H1 (cell line): ENCODE measurements around the gene NTRK2. TPM values are rescaled to one million over a fixed set of nuclear protein-coding genes. Genes with fewer than 3 reads are reported as not detected.

Source experiments
- CTCF ChIA-PET: fragments of 300-600 bp; sonication (Branson Sonifier 250); formaldehyde crosslinking; loops from one replicate; lab custom pipeline; 2021; ENCODE audit not compliant: partially characterized antibody; lab: Charles Lee
- POLR2A ChIA-PET: fragments of 300-600 bp; sonication (Branson Sonifier 250); formaldehyde crosslinking; loops from one replicate; lab custom pipeline; 2021; ENCODE audit warnings: inconsistent platforms; ENCODE audit not compliant: partially characterized antibody; lab: Charles Lee
- DNase-seq, 2 experiments: peaks; one replicate each; pipeline versions ENCODE4 v3.0.0 to v3.0.0-alpha.2; 2010 to 2022; ENCODE audit warnings: low spot score in 2 of 2, low read depth in 1 of 2, mixed read lengths in 1 of 2
- FAIRE-seq: peaks from 2 replicates; lab custom pipeline; 2011; peaks lifted over from hg19 to GRCh38; lab: Jason Lieb, UNC
- H2AFZ ChIP-seq: 2 replicates; pipeline ENCODE4 v1.8.1; 2012; ENCODE audit warnings: low read length, inconsistent platforms
- H2AK5ac ChIP-seq: 2 replicates; pipeline ENCODE4 v1.6.1; 2013; ENCODE audit warnings: low read depth, low read length
- H2BK120ac ChIP-seq: replicated peaks from 2 replicates; pipeline ENCODE3; 2013; ENCODE audit warnings: low read depth, low read length, inconsistent platforms
- H2BK12ac ChIP-seq: 2 replicates; pipeline ENCODE4 v1.6.1; 2013; ENCODE audit warnings: low read depth, low read length
- H2BK15ac ChIP-seq: 2 replicates; pipeline ENCODE4 v1.6.1; 2013; ENCODE audit warnings: low read length
- H2BK20ac ChIP-seq: 2 replicates; pipeline ENCODE4 v1.6.1; 2013; ENCODE audit warnings: low read length
- H2BK5ac ChIP-seq: 2 replicates; pipeline ENCODE4 v1.6.1; 2013; ENCODE audit warnings: low read depth, low read length
- H3K14ac ChIP-seq: 2 replicates; pipeline ENCODE4 v1.6.1; 2013; ENCODE audit warnings: inconsistent platforms; ENCODE audit not compliant: insufficient read length
- H3K18ac ChIP-seq: 2 replicates; pipeline ENCODE4 v1.6.1; 2013; ENCODE audit warnings: low read length; ENCODE audit errors: extremely low read depth
- H3K23ac ChIP-seq: 2 replicates; pipeline ENCODE4 v1.6.1; 2013; ENCODE audit warnings: inconsistent platforms; ENCODE audit not compliant: insufficient read length
- H3K23me2 ChIP-seq: 2 replicates; pipeline ENCODE4 v1.6.1; 2013; ENCODE audit warnings: low read depth, low read length
- H3K27ac ChIP-seq: 2 replicates; pipeline ENCODE4 v1.6.1; 2011; ENCODE audit warnings: low read depth, low read length, inconsistent platforms
- H3K27me3 ChIP-seq, 4 experiments: replicated peaks in 1 of 4; 1 replicate in 1 of 4; 2 replicates in 3 of 4; pipeline versions ENCODE4 v1.6.1 to v1.8.1; 2011 to 2013; ENCODE audit warnings: low read length in 3 of 4, mild to moderate bottlenecking in 3 of 4, inconsistent platforms in 2 of 4, mixed read lengths in 2 of 4, moderate library complexity in 1 of 4; ENCODE audit not compliant: control insufficient read depth in 3 of 4, insufficient read depth in 3 of 4; ENCODE audit errors: extremely low read depth in 1 of 4
- H3K36me3 ChIP-seq, 4 experiments: 2 replicates each; pipeline versions ENCODE4 v1.6.1 to v1.8.1; 2011 to 2013; ENCODE audit warnings: mild to moderate bottlenecking in 4 of 4, low read length in 3 of 4, moderate library complexity in 2 of 4, control low read depth in 1 of 4, inconsistent platforms in 1 of 4; ENCODE audit not compliant: insufficient read depth in 4 of 4, control insufficient read depth in 2 of 4
- H3K4ac ChIP-seq: replicated peaks from 2 replicates; pipeline ENCODE3; 2013; ENCODE audit warnings: low read length, low read depth, mixed read lengths, inconsistent platforms; ENCODE audit not compliant: insufficient read length
- H3K4me1 ChIP-seq, 4 experiments: replicated peaks in 1 of 4; 1 replicate in 1 of 4; 2 replicates in 3 of 4; pipeline versions ENCODE4 v1.6.1 to v1.8.1; 2011 to 2013; ENCODE audit warnings: low read length in 3 of 4, inconsistent platforms in 2 of 4, mixed read lengths in 1 of 4; ENCODE audit not compliant: insufficient read depth in 4 of 4, control insufficient read depth in 3 of 4
- H3K4me2 ChIP-seq, 2 experiments: 2 replicates each; pipeline versions ENCODE4 v1.6.1 to v1.8.1; 2011 to 2013; ENCODE audit warnings: low read depth in 2 of 2, low read length in 2 of 2, control low read depth in 1 of 2, inconsistent platforms in 1 of 2, mild to moderate bottlenecking in 1 of 2; ENCODE audit not compliant: insufficient read depth in 1 of 2
- H3K4me3 ChIP-seq, 4 experiments: fragments of 200-600, 300-600 bp in 1 of 4; sonication (generic), shearing (Covaris generic), sonication (Bioruptor Twin) in 1 of 4; 2 replicates each; pipeline versions ENCODE4 v1.5.1 to v1.8.1; 2011 to 2016; ENCODE audit warnings: low read length in 4 of 4, low read depth in 3 of 4, control low read depth in 2 of 4, inconsistent platforms in 2 of 4, mild to moderate bottlenecking in 2 of 4, mixed read lengths in 1 of 4, moderate library complexity in 1 of 4; ENCODE audit not compliant: insufficient read depth in 2 of 4; ENCODE audit errors: extremely low read depth in 1 of 4
- H3K56ac ChIP-seq: replicated peaks from 2 replicates; pipeline ENCODE3; 2013; ENCODE audit warnings: low read depth, mild to moderate bottlenecking, mixed read lengths, low read length, inconsistent platforms; ENCODE audit not compliant: insufficient read length
- H3K79me1 ChIP-seq: 2 replicates; pipeline ENCODE4 v1.6.1; 2013; ENCODE audit warnings: low read depth, low read length, control low read depth
- H3K79me2 ChIP-seq, 2 experiments: 2 replicates each; pipeline versions ENCODE4 v1.6.1 to v1.8.1; 2012 to 2013; ENCODE audit warnings: low read length in 2 of 2, mild to moderate bottlenecking in 2 of 2, inconsistent platforms in 1 of 2; ENCODE audit not compliant: insufficient read depth in 2 of 2, control insufficient read depth in 1 of 2
- H3K9ac ChIP-seq, 4 experiments: replicated peaks in 1 of 4; 1 replicate in 1 of 4; 2 replicates in 3 of 4; pipeline versions ENCODE4 v1.6.1 to v1.8.1; 2011 to 2013; ENCODE audit warnings: low read depth in 3 of 4, low read length in 3 of 4, control low read depth in 2 of 4, mild to moderate bottlenecking in 2 of 4, moderate library complexity in 2 of 4, inconsistent platforms in 1 of 4; ENCODE audit errors: extremely low read depth in 1 of 4
- H3K9me3 ChIP-seq, 2 experiments: 2 replicates each; pipeline versions ENCODE4 v1.6.1 to v1.8.1; 2012 to 2013; ENCODE audit warnings: mild to moderate bottlenecking in 2 of 2, moderate library complexity in 2 of 2, control low read depth in 1 of 2, inconsistent platforms in 1 of 2, low read depth in 1 of 2, low read length in 1 of 2, mixed read lengths in 1 of 2; ENCODE audit not compliant: insufficient read depth in 2 of 2
- H4K20me1 ChIP-seq, 2 experiments: replicated peaks in 1 of 2; 2 replicates each; pipeline versions ENCODE3 to v1.8.1; 2011 to 2013; ENCODE audit warnings: inconsistent platforms in 2 of 2, low read length in 2 of 2, mild to moderate bottlenecking in 1 of 2; ENCODE audit not compliant: insufficient read depth in 2 of 2, control insufficient read depth in 1 of 2
- H4K5ac ChIP-seq: 2 replicates; pipeline ENCODE4 v1.6.1; 2013; ENCODE audit warnings: low read length, low read depth, mixed read lengths, inconsistent platforms; ENCODE audit not compliant: insufficient read length
- H4K8ac ChIP-seq: 2 replicates; pipeline ENCODE4 v1.8.0; 2013; ENCODE audit warnings: mild to moderate bottlenecking, moderate library complexity, low read length, inconsistent platforms; ENCODE audit not compliant: insufficient read depth; ENCODE audit errors: extremely low read depth
- H4K91ac ChIP-seq: replicated peaks from 2 replicates; pipeline ENCODE3; 2013; ENCODE audit warnings: low read length, mixed read lengths, inconsistent platforms; ENCODE audit not compliant: insufficient read length
- CEBPB ChIP-seq: IDR thresholded peaks from 2 replicates; pipeline ENCODE4 v1.6.1; 2012; ENCODE audit warnings: low read depth, low read length
- CREB1 ChIP-seq: IDR thresholded peaks from 2 replicates; pipeline ENCODE4 v1.6.1; 2012; ENCODE audit warnings: inconsistent platforms
- NRF1 ChIP-seq: IDR thresholded peaks from 2 replicates; pipeline ENCODE4 v1.6.1; 2011; ENCODE audit warnings: mild to moderate bottlenecking, low read depth, low read length, improper control_type of control experiment
- POLR2A ChIP-seq, 2 experiments: IDR thresholded peaks; 1 replicate in 1 of 2; 2 replicates in 1 of 2; pipeline ENCODE4 v1.6.1; 2011; ENCODE audit warnings: low read depth in 2 of 2, low read length in 2 of 2, mild to moderate bottlenecking in 2 of 2; ENCODE audit errors: control extremely low read depth in 1 of 2
- SUZ12 ChIP-seq: fragments of 200-600 bp; sonication (generic); IDR thresholded peaks from 2 replicates; pipeline ENCODE4 v1.6.1; 2012; ENCODE audit warnings: mild to moderate bottlenecking, inconsistent platforms, low read length, moderate library complexity, mixed read lengths
- TAF1 ChIP-seq: IDR thresholded peaks from 2 replicates; pipeline ENCODE4 v1.6.1; 2011; ENCODE audit warnings: mild to moderate bottlenecking, low read depth, low read length
- TEAD4 ChIP-seq: IDR thresholded peaks from 2 replicates; pipeline ENCODE4 v1.6.1; 2012; ENCODE audit warnings: low read depth, low read length, inconsistent platforms, mixed read lengths
- WGBS, 2 experiments: shearing (Covaris generic) in 1 of 2; methylation state at CpG; one replicate each; pipeline versions ENCODE4 v1.1.6 to v1.1.7; 2013 to 2015; ENCODE audit warnings: low lambda C conversion rate in 2 of 2, mixed read lengths in 2 of 2, inconsistent platforms in 1 of 2, low coverage in 1 of 2, missing lambda C conversion rate in 1 of 2; ENCODE audit not compliant: insufficient replicate concordance in 2 of 2, insufficient coverage in 1 of 2, insufficient read length in 1 of 2; ENCODE audit errors: extremely low coverage in 1 of 2, missing lambda C conversion rate in 1 of 2; 5-methylcytosine and 5-hydroxymethylcytosine counted together
- polyA plus RNA-seq, 7 experiments: library from polyadenylated mRNA; depleted of rRNA in 3 of 7; stranded (reverse) in 5 of 7; unstranded in 2 of 7; fragments of >200 nt in 5 of 7; fragments of 200-250 nt in 2 of 7; gene quantifications; 1 replicate in 5 of 7; 2 replicates in 1 of 7; 4 replicates in 1 of 7; pipeline versions ENCODE4 v1.2.1 to v1.2.3, GENCODE V29; 2011 to 2013; ENCODE audit warnings: missing spikeins in 2 of 7, mixed read lengths in 2 of 7
- total RNA-seq: library from RNA; stranded (reverse); fragmentation: NEBNext Ultra II Directional; extraction: Animal tissue kit (Norgen Biotek cat#: 25700); gene quantifications from 2 replicates; pipeline ENCODE4 v1.2.1, GENCODE V29; 2021

Gene NTRK2
- total and polyA plus RNA-seq, 2 of the 8 experiments (the other 6 are each of a cell fraction or from before 2014, with no cell fraction given) = 0.03 to 0.04 TPM

- Histone ChIP-seq H2AFZ (no peak overlapping the region), H3K4me2 (no peak overlapping the region), H2BK120ac (no peak overlapping the region), H3K4ac (no peak overlapping the region), H3K56ac (no peak overlapping the region), H3K23me2 (no peaks in the 10 kb centered on the region), H3K18ac (no peak overlapping the region), H2BK15ac (no peak overlapping the region), H3K79me2 (no peaks in the 10 kb centered on the region), H4K5ac (no peak overlapping the region), H2AK5ac (no peak overlapping the region), H3K23ac (no peak overlapping the region), H4K91ac (no peak overlapping the region), H3K36me3 (no peaks in the 10 kb centered on the region), H3K14ac (no peak overlapping the region), H2BK12ac (no peak overlapping the region), H2BK5ac (no peak overlapping the region), H2BK20ac (no peak overlapping the region), H3K27me3 (no peaks in the 10 kb centered on the region), H4K8ac (no peak overlapping the region), H3K4me1 (peaks cover 0 to 5% (median 3%) of the 10 kb centered on the region in 4 experiments; a peak in 3 of 7 replicates), H3K27ac (0 out of 2 replicates have a peak overlapping the region, but pooled peaks have one; percentile 12), H3K79me1 (no peaks in the 10 kb centered on the region), H3K9me3 (no peaks in the 10 kb centered on the region), H4K20me1 (no peaks in the 10 kb centered on the region), H3K9ac (no peak overlapping the region), H3K4me3 (no peak overlapping the region)
- no peak for DNase-seq
- FAIRE-seq = no peak
- ChIA-PET CTCF (interaction anchor here (0.9 to 2.1 kb wide), 6 partner anchors 10 to 240 kb away, joined by 3 to 9 read pairs (median 6); no protein-coding TSS in a partner anchor), POLR2A (interaction anchor here (1.0 kb wide), 1 partner anchor 12 kb away, joined by 3 read pairs; no protein-coding TSS in a partner anchor)
- WGBS, 2 experiments = 88% methylated on average over 3 of the region's 3 CpGs; no CpG with 5 or more reads in 1 of the 2 experiments
- TF ChIP-seq TEAD4 (no peak), SUZ12 (no peak), CEBPB (no peak), CREB1 (no peak), NRF1 (no peak), POLR2A (IDR thresholded peaks at IDR 0.05; ENCODE audit: control extremely low read depth in 1 of 2, low read depth in 2 of 2, low read length in 2 of 2) (no peak), TAF1 (no peak)
Observed at GRCh38 chr9:84937581-84937980, 268.1 kb downstream of the NTRK2 start.
